ENCODE results near the gene M6PR.
"Not testable (repeated sequence)": the region's sequence is repeated elsewhere in the genome, so short reads cannot be mapped to it uniquely, and the experiment has no call there.

GRCh38 chr12:8930655-8931323, 18.7 kb downstream of the M6PR start:
- not testable (repeated sequence) for TF ChIP-seq POLR2AphosphoS5 (IDR thresholded peaks at IDR 0.05; ENCODE audit: insufficient read depth in 1 of 2, low read depth in 1 of 2); CTCF (IDR thresholded peaks at IDR 0.05); POLR2A (IDR thresholded peaks at IDR 0.05)

Data from vagina (tissue), 2 donors.